ENCODE data around the gene PPP1R14D.

PPP1R14D gene

DNA sequence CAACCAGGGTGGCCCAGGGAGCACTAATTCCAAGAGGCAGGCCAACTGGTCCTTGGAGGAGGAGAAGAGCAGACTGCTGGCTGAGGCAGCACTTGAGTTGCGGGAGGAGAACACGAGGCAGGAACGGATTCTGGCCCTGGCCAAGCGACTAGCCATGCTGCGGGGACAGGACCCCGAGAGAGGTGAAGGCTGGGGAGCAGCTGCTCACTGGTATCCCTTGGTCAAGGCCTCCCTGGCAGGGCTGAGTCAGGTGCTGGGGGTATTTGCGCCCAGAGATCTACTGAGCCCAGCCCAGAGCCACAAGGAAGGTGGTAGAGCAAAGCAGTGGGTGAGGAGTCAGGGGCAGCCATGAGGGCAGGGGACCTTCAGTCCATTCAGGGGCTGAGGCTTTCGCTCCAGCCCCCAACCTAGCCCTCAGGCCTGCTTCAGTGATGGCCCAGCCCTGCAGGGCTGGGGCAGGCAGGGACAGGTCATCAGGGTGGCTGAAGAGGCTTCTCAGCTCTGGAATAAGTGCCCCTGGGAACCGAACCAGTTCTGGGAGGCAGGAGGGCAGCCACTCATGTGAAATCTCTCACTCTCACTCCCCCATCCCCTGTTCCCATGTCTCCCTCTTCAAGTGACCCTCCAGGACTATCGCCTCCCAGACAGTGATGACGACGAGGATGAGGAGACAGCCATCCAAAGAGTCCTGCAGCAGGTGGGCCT, 15.6 kb downstream of the PPP1R14D start:
- no peaks in the 10 kb centered on the region for H3K9me3 Mint-ChIP-seq (ENCODE audit: low read depth)
- H3K36me3 Mint-ChIP-seq = peaks cover 12% of the 10 kb centered on the region

GRCh38 chr15:40808861-40809450, 19.6 kb downstream of the PPP1R14D start:
- Mint-ChIP-seq H3K36me3 (peaks cover 4% of the 10 kb centered on the region), H3K4me3 (peak overlapping the region; percentile 99), H3K27me3 (no peaks in the 10 kb centered on the region), H3K9me3 (ENCODE audit: low read depth) (no peaks in the 10 kb centered on the region), H3K4me1 (ENCODE audit: low read depth) (peaks cover 19% of the 10 kb centered on the region), H3K27ac (no peak overlapping the region)

More for the DNA sequence above, 15.6 kb downstream of the PPP1R14D start:
- no peak overlapping the region for H3K27ac Mint-ChIP-seq
- H3K27me3 Mint-ChIP-seq = no peaks in the 10 kb centered on the region
- H3K4me1 Mint-ChIP-seq (ENCODE audit: low read depth) = peaks cover 9% of the 10 kb centered on the region
- H3K4me3 Mint-ChIP-seq = no peak overlapping the region

- Mint-ChIP-seq H3K9me3 (ENCODE audit: low read depth) (no peaks in the 10 kb centered on the region), H3K27me3 (no peaks in the 10 kb centered on the region), H3K27ac (peak overlapping the region; percentile 100), H3K4me1 (ENCODE audit: low read depth) (peaks cover 23% of the 10 kb centered on the region), H3K4me3 (peak overlapping the region; percentile 99), H3K36me3 (peaks cover 4% of the 10 kb centered on the region)
Measured at GRCh38 chr15:40807888-40808461, 20.5 kb downstream of the PPP1R14D start.

- H3K36me3 Mint-ChIP-seq = peaks cover 4% of the 10 kb centered on the region
Measured at GRCh38 chr15:40807028-40807887, 21.2 kb downstream of the PPP1R14D start, which contains the start of the genes DNAJC17 and ZFYVE19. TSS of gene DNAJC17 (minus strand) at chr15:40807473. CDS start at chr15:40807446, 27 bp downstream. TSS of gene ZFYVE19 (plus strand) at chr15:40807089. CDS start at chr15:40807590, 501 bp downstream.

DNA sequence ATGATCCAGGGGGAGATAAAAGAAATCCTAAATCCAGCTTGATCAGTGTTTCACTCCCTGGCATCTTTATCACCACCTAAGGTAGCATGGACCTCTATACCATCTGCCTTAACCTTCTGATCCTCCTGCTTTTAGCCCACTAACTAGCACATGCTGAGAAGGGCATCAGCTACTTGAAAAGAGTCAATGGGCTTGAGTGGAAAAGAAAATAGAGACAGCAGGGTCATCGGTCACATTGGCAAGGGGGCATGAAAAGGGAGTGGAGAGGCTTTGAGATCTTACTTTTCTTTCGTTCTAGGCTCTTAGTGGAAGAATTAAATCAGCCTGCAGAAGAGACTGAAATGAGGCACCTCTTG, 21.9 kb downstream of the PPP1R14D start:
- H3K36me3 Mint-ChIP-seq = peaks cover 3% of the 10 kb centered on the region
- H3K4me3 Mint-ChIP-seq = peak overlapping the region; percentile 99
- peaks cover 28% of the 10 kb centered on the region for H3K4me1 Mint-ChIP-seq (ENCODE audit: low read depth)

More at GRCh38 chr15:40807028-40807887, 21.2 kb downstream of the PPP1R14D start, which contains the start of the genes DNAJC17 and ZFYVE19:
- Mint-ChIP-seq H3K27ac (peak within 1 kb of the TSS; percentile 100), H3K27me3 (no peaks in the 10 kb centered on the region), H3K4me1 (ENCODE audit: low read depth) (peaks cover 25% of the 10 kb centered on the region), H3K9me3 (ENCODE audit: low read depth) (no peaks in the 10 kb centered on the region), H3K4me3 (peak within 1 kb of the TSS; percentile 99)

GRCh38 chr15:40803688-40804087, 24.8 kb downstream of the PPP1R14D start:
- Mint-ChIP-seq H3K36me3 (peaks cover 4% of the 10 kb centered on the region), H3K4me1 (ENCODE audit: low read depth) (peaks cover 36% of the 10 kb centered on the region), H3K9me3 (ENCODE audit: low read depth) (no peaks in the 10 kb centered on the region), H3K27me3 (no peaks in the 10 kb centered on the region), H3K27ac (no peak overlapping the region), H3K4me3 (no peak overlapping the region)

More for the DNA sequence above, 21.9 kb downstream of the PPP1R14D start:
- H3K9me3 Mint-ChIP-seq (ENCODE audit: low read depth) = no peaks in the 10 kb centered on the region
- H3K27ac Mint-ChIP-seq = peak overlapping the region; percentile 100
- H3K27me3 Mint-ChIP-seq = no peaks in the 10 kb centered on the region

GRCh38 chr15:40803076-40803475, 25.4 kb downstream of the PPP1R14D start:
- no peak overlapping the region for H3K4me3 Mint-ChIP-seq
- peaks cover 36% of the 10 kb centered on the region for H3K4me1 Mint-ChIP-seq (ENCODE audit: low read depth)
- H3K36me3 Mint-ChIP-seq = peaks cover 9% of the 10 kb centered on the region
- no peaks in the 10 kb centered on the region for H3K27me3 Mint-ChIP-seq
- no peak overlapping the region for H3K27ac Mint-ChIP-seq
- no peaks in the 10 kb centered on the region for H3K9me3 Mint-ChIP-seq (ENCODE audit: low read depth)

GRCh38 chr15:40799523-40799922, 29.0 kb downstream of the PPP1R14D start:
- Mint-ChIP-seq H3K27ac (no peak overlapping the region), H3K27me3 (no peaks in the 10 kb centered on the region)

DNA sequence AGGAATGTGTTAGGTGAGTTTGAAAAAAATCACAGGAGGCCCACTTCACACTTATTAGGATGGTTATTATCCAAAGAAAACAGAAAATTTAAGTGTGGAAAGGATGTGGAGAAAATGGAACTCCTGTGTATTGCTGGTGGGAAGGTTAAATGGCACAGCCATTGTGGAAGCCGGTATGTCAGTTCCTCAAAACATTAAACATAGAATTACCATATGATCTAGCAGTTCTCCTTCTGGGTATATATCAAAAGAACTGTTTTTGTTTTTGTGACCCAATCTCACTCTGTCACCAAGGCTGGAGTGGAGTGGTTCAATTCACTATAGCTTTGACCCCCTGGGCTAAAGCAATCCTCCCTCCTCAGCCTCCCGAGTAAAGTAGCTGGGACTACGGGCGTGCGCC, 32.0 kb downstream of the PPP1R14D start:
- H3K4me1 Mint-ChIP-seq (ENCODE audit: low read depth) = peaks cover 21% of the 10 kb centered on the region
- H3K9me3 Mint-ChIP-seq (ENCODE audit: low read depth) = no peaks in the 10 kb centered on the region
- H3K27ac Mint-ChIP-seq = no peak overlapping the region
- H3K36me3 Mint-ChIP-seq = peaks cover 13% of the 10 kb centered on the region
- no peak overlapping the region for H3K4me3 Mint-ChIP-seq
- no peaks in the 10 kb centered on the region for H3K27me3 Mint-ChIP-seq

More at GRCh38 chr15:40799523-40799922, 29.0 kb downstream of the PPP1R14D start:
- Mint-ChIP-seq H3K4me1 (ENCODE audit: low read depth) (peaks cover 29% of the 10 kb centered on the region), H3K36me3 (peaks cover 11% of the 10 kb centered on the region), H3K4me3 (no peak overlapping the region), H3K9me3 (ENCODE audit: low read depth) (no peaks in the 10 kb centered on the region)

GRCh38 chr15:40796041-40796440, 32.5 kb downstream of the PPP1R14D start:
- H3K27me3 Mint-ChIP-seq = no peaks in the 10 kb centered on the region
- no peak overlapping the region for H3K27ac Mint-ChIP-seq
- H3K9me3 Mint-ChIP-seq (ENCODE audit: low read depth) = no peaks in the 10 kb centered on the region
- H3K4me1 Mint-ChIP-seq (ENCODE audit: low read depth) = peaks cover 19% of the 10 kb centered on the region
- no peak overlapping the region for H3K4me3 Mint-ChIP-seq
- peaks cover 11% of the 10 kb centered on the region for H3K36me3 Mint-ChIP-seq

DNA sequence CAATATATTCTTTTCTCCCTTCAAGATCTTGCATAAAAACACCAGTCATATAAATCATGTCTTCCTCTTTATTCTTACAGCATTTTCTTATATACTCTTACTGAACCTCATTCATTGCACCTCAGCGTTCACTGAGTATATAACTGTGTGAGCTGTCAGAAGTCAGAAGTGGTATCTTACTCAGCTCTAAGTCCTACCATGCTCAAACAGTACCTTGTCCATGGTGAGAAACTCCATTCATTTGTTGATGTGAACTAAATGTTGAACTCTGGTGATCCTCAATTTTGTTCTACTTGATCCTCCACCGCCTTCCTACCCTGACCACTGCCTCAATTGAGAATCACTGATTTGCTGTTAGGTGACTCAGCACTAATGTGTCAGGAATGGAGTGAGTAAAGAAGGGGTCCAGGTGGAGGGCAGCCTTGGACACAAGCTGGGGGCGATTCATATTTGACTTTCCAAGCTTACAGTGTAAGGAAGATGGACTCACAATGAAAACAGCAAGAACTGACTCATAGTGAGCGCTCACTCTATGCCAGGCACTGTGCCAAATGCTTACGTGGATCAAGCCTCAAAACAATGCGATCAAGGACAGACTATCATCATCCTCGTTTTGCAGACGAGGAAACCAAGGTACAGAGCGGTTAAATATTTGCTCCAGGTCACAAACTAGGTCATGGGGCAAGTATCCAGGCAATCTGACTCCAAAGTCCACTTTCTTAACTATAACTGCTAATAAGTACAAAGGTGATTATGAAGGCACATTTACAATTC, 35.1 kb downstream of the PPP1R14D start:
- Mint-ChIP-seq H3K27me3 (no peaks in the 10 kb centered on the region), H3K9me3 (ENCODE audit: low read depth) (no peaks in the 10 kb centered on the region), H3K4me3 (no peak overlapping the region), H3K27ac (peak overlapping the region; percentile 18), H3K4me1 (ENCODE audit: low read depth) (peaks cover 14% of the 10 kb centered on the region), H3K36me3 (peaks cover 7% of the 10 kb centered on the region)

- Mint-ChIP-seq H3K27me3 (no peaks in the 10 kb centered on the region), H3K36me3 (peaks cover 2% of the 10 kb centered on the region), H3K4me3 (no peak overlapping the region), H3K4me1 (ENCODE audit: low read depth) (peaks cover 15% of the 10 kb centered on the region), H3K27ac (no peak overlapping the region), H3K9me3 (ENCODE audit: low read depth) (no peaks in the 10 kb centered on the region)
Measured at GRCh38 chr15:40792394-40792793, 36.1 kb downstream of the PPP1R14D start.

GRCh38 chr15:40790718-40791117, 37.8 kb downstream of the PPP1R14D start:
- no peaks in the 10 kb centered on the region for H3K27me3 Mint-ChIP-seq
- peaks cover 25% of the 10 kb centered on the region for H3K4me1 Mint-ChIP-seq (ENCODE audit: low read depth)
- no peak overlapping the region for H3K4me3 Mint-ChIP-seq
- H3K27ac Mint-ChIP-seq = no peak overlapping the region
- no peaks in the 10 kb centered on the region for H3K9me3 Mint-ChIP-seq (ENCODE audit: low read depth)
- H3K36me3 Mint-ChIP-seq = peaks cover 2% of the 10 kb centered on the region

DNA sequence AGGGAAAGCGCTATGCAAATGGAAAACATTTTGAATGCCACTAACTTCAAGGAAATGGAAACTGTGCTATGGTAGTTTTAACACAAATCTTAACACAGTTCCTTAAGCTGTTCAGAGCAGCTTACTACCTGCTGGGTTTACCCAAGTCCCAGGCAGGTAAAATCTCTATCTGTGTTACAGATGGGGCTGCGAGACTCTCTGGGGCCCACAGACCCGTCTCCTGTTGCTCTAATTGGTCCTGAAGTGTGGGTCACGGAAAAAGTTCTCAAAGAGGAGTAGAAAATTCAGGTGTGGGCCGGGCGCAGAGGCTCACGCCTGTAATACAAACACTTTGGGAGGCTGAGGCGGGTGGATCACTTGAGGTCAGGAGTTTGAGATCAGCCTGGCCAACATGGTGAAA, 38.5 kb downstream of the PPP1R14D start:
- Mint-ChIP-seq H3K27ac (no peak overlapping the region), H3K4me3 (no peak overlapping the region), H3K4me1 (ENCODE audit: low read depth) (peaks cover 27% of the 10 kb centered on the region), H3K9me3 (ENCODE audit: low read depth) (no peaks in the 10 kb centered on the region), H3K27me3 (no peaks in the 10 kb centered on the region), H3K36me3 (peaks cover 2% of the 10 kb centered on the region)

Measured in activated naive CD8-positive, alpha-beta T cell (primary cell).